ENCODE results near the gene APOE. TPM values are rescaled to one million over a fixed set of nuclear protein-coding genes. Genes with fewer than 3 reads are reported as not detected.

The APOE gene
- total RNA-seq, 1 donor from 2014 or later = not detected

DNA sequence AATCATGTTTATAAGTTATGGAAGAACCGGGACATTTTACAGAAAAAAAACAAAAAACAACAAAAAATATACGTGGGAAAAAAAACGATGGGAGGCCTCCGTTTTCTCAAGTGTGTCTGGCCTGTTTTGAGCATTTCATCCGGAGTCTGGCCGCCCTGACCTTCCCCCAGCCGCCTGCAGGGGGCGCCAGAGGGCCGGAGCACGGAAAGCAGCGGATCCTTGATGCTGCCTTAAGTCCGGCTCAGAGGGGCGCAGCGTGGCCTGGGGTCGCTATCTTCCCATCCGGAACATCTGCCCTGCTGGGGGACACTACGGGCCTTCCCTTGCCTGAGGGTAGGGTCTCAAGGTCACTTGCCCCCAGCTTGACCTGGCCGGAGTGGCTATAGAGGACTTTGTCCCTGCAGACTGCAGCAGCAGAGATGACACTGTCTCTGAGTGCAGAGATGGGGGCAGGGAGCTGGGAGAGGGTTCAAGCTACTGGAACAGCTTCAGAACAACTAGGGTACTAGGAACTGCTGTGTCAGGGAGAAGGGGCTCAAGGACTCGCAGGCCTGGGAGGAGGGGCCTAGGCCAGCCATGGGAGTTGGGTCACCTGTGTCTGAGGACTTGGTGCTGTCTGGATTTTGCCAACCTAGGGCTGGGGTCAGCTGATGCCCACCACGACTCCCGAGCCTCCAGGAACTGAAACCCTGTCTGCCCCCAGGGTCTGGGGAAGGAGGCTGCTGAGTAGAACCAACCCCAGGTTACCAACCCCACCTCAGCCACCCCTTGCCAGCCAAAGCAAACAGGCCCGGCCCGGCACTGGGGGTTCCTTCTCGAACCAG lies 1.8 kb upstream of the APOE start:
- Mint-ChIP-seq H3K27ac (no peak overlapping the region), H3K27me3 (peaks cover 15% of the 10 kb centered on the region)
- CTCF ChIA-PET = interaction anchor here (1.0 to 1.7 kb wide), 5 partner anchors 48 to 284 kb away, joined by 3 to 10 read pairs (median 5); no protein-coding TSS in a partner anchor

DNA sequence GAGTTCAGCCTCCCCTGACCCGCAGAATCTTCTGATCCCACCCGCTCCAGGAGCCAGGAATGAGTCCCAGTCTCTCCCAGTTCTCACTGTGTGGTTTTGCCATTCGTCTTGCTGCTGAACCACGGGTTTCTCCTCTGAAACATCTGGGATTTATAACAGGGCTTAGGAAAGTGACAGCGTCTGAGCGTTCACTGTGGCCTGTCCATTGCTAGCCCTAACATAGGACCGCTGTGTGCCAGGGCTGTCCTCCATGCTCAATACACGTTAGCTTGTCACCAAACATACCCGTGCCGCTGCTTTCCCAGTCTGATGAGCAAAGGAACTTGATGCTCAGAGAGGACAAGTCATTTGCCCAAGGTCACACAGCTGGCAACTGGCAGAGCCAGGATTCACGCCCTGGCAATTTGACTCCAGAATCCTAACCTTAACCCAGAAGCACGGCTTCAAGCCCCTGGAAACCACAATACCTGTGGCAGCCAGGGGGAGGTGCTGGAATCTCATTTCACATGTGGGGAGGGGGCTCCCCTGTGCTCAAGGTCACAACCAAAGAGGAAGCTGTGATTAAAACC lies 1.1 kb upstream of the APOE start:
- ChIA-PET CTCF (interaction anchor here (1.0 to 2.0 kb wide), 6 partner anchors 47 to 199 kb away, joined by 3 to 10 read pairs (median 5); no protein-coding TSS in a partner anchor), POLR2A (no interaction called here)

More for the DNA sequence above, 1.8 kb upstream of the APOE start:
- peak; percentile 78 for DNase-seq
- H3K4me3 Mint-ChIP-seq = no peak overlapping the region
- TF ChIP-seq, protein P1, sequence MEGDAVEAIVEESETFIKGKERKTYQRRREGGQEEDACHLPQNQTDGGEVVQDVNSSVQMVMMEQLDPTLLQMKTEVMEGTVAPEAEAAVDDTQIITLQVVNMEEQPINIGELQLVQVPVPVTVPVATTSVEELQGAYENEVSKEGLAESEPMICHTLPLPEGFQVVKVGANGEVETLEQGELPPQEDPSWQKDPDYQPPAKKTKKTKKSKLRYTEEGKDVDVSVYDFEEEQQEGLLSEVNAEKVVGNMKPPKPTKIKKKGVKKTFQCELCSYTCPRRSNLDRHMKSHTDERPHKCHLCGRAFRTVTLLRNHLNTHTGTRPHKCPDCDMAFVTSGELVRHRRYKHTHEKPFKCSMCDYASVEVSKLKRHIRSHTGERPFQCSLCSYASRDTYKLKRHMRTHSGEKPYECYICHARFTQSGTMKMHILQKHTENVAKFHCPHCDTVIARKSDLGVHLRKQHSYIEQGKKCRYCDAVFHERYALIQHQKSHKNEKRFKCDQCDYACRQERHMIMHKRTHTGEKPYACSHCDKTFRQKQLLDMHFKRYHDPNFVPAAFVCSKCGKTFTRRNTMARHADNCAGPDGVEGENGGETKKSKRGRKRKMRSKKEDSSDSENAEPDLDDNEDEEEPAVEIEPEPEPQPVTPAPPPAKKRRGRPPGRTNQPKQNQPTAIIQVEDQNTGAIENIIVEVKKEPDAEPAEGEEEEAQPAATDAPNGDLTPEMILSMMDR (IDR thresholded peaks at IDR 0.05) = peak; percentile 96
- no peaks in the 10 kb centered on the region for H3K9me3 Mint-ChIP-seq
- H3K36me3 Mint-ChIP-seq (ENCODE audit: low read depth) = peaks cover 39% of the 10 kb centered on the region
- peaks cover 18% of the 10 kb centered on the region for H3K4me1 Mint-ChIP-seq
- intact Hi-C loops (cut with micrococcal nuclease) = loop anchor here (1.0 to 2.0 kb wide), 6 partner anchors 47 to 434 kb away; no protein-coding TSS in a partner anchor
- ATAC-seq (ENCODE audit: low read depth) = peak; percentile 68
- POLR2A ChIA-PET = interaction anchor here (0.6 to 1.5 kb wide), 3 partner anchors 35 to 104 kb away, joined by 4 to 8 read pairs (median 4); partner anchors contain the start of gene CLPTM1

DNA sequence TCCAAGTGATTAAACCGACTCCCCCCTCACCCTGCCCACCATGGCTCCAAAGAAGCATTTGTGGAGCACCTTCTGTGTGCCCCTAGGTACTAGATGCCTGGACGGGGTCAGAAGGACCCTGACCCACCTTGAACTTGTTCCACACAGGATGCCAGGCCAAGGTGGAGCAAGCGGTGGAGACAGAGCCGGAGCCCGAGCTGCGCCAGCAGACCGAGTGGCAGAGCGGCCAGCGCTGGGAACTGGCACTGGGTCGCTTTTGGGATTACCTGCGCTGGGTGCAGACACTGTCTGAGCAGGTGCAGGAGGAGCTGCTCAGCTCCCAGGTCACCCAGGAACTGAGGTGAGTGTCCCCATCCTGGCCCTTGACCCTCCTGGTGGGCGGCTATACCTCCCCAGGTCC lies 2.0 kb downstream of the APOE start:
- ATAC-seq (ENCODE audit: low read depth) = no peak
- no peak overlapping the region for H3K27ac Mint-ChIP-seq
- H3K4me1 Mint-ChIP-seq = peaks cover 18% of the 10 kb centered on the region
- no peak overlapping the region for H3K4me3 Mint-ChIP-seq
- DNase-seq = no peak
- intact Hi-C loops (cut with micrococcal nuclease) = no loop called here
- peaks cover 24% of the 10 kb centered on the region for H3K27me3 Mint-ChIP-seq
- ChIA-PET POLR2A (interaction anchor here (0.7 kb wide), 1 partner anchor 17 kb away, joined by 3 read pairs; the partner anchor contains the start of gene TOMM40), CTCF (no interaction called here)
- no peaks in the 10 kb centered on the region for H3K9me3 Mint-ChIP-seq
- TF ChIP-seq, protein P1 (IDR thresholded peaks at IDR 0.05) = no peak
- peaks cover 7% of the 10 kb centered on the region for H3K36me3 Mint-ChIP-seq (ENCODE audit: low read depth)

More for the DNA sequence above, 1.1 kb upstream of the APOE start:
- TF ChIP-seq, protein P1 (IDR thresholded peaks at IDR 0.05) = no peak
- Mint-ChIP-seq H3K36me3 (ENCODE audit: low read depth) (peaks cover 37% of the 10 kb centered on the region), H3K27me3 (peaks cover 15% of the 10 kb centered on the region), H3K27ac (no peak overlapping the region), H3K4me1 (peaks cover 18% of the 10 kb centered on the region), H3K9me3 (no peaks in the 10 kb centered on the region), H3K4me3 (no peak overlapping the region)
- no peak for DNase-seq
- ATAC-seq (ENCODE audit: low read depth) = no peak
- intact Hi-C loops (cut with micrococcal nuclease) = no loop called here

DNA sequence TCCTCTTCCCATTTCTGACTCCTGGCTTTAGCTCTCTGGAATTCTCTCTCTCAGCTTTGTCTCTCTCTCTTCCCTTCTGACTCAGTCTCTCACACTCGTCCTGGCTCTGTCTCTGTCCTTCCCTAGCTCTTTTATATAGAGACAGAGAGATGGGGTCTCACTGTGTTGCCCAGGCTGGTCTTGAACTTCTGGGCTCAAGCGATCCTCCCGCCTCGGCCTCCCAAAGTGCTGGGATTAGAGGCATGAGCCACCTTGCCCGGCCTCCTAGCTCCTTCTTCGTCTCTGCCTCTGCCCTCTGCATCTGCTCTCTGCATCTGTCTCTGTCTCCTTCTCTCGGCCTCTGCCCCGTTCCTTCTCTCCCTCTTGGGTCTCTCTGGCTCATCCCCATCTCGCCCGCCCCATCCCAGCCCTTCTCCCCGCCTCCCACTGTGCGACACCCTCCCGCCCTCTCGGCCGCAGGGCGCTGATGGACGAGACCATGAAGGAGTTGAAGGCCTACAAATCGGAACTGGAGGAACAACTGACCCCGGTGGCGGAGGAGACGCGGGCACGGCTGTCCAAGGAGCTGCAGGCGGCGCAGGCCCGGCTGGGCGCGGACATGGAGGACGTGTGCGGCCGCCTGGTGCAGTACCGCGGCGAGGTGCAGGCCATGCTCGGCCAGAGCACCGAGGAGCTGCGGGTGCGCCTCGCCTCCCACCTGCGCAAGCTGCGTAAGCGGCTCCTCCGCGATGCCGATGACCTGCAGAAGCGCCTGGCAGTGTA lies 2.7 kb downstream of the APOE start:
- no peaks in the 10 kb centered on the region for H3K9me3 Mint-ChIP-seq
- H3K36me3 Mint-ChIP-seq (ENCODE audit: low read depth) = peaks cover 3% of the 10 kb centered on the region
- intact Hi-C loops (cut with micrococcal nuclease) = no loop called here
- CTCF ChIA-PET = no interaction called here
- no peak overlapping the region for H3K4me3 Mint-ChIP-seq
- H3K27ac Mint-ChIP-seq = no peak overlapping the region
- H3K27me3 Mint-ChIP-seq = peaks cover 30% of the 10 kb centered on the region
- DNase-seq (no peak), ATAC-seq (ENCODE audit: low read depth) (no peak)
- peaks cover 18% of the 10 kb centered on the region for H3K4me1 Mint-ChIP-seq
- TF ChIP-seq, protein P1 (IDR thresholded peaks at IDR 0.05) = no peak
- POLR2A ChIA-PET = interaction anchor here (0.7 kb wide), 1 partner anchor 17 kb away, joined by 3 read pairs; the partner anchor contains the start of gene TOMM40
